ENCODE data around the gene MRPS15.

MRPS15 gene

DNA sequence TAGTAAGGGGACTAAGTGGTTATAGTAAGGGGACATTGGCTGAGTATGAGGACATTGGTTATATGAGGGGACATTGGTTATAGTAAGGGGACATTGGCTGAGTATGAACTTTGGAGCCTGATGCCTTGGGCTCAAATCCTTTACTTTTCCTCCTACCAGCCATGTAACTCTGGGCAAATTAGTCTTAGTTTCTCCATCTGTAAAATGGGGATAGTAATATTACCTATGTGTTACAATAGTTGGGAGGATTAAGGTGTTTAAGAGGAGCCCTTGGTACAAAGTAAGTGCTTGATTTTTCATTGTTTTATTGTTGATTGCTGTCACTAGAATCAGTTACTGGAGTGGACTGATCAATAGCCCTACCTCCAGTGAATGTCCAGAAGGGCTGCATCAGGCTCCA lies 16.7 kb downstream of the MRPS15 start:
- H3K4me3 ChIP-seq (replicated peaks; ENCODE audit: low read depth, low read length), result no peak overlapping the region
- TF ChIP-seq, protein P1, sequence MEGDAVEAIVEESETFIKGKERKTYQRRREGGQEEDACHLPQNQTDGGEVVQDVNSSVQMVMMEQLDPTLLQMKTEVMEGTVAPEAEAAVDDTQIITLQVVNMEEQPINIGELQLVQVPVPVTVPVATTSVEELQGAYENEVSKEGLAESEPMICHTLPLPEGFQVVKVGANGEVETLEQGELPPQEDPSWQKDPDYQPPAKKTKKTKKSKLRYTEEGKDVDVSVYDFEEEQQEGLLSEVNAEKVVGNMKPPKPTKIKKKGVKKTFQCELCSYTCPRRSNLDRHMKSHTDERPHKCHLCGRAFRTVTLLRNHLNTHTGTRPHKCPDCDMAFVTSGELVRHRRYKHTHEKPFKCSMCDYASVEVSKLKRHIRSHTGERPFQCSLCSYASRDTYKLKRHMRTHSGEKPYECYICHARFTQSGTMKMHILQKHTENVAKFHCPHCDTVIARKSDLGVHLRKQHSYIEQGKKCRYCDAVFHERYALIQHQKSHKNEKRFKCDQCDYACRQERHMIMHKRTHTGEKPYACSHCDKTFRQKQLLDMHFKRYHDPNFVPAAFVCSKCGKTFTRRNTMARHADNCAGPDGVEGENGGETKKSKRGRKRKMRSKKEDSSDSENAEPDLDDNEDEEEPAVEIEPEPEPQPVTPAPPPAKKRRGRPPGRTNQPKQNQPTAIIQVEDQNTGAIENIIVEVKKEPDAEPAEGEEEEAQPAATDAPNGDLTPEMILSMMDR (IDR thresholded peaks at IDR 0.05; ENCODE audit: low read length, missing control alignments), result no peak
- no peak for DNase-seq (ENCODE audit: low read depth)

- no peak overlapping the region for H3K4me3 ChIP-seq (replicated peaks; ENCODE audit: low read depth, low read length)
- no peak for DNase-seq (ENCODE audit: low read depth)
- TF ChIP-seq, protein P1 (IDR thresholded peaks at IDR 0.05; ENCODE audit: low read length, missing control alignments), result no peak
These were observed 17.4 kb downstream of the MRPS15 start for GRCh38 chr1:36446746-36447145.

GRCh38 chr1:36446271-36446670 lies 17.9 kb downstream of the MRPS15 start:
- no peak for DNase-seq (ENCODE audit: low read depth)
- TF ChIP-seq, protein P1 (IDR thresholded peaks at IDR 0.05; ENCODE audit: low read length, missing control alignments), result no peak
- no peak overlapping the region for H3K4me3 ChIP-seq (replicated peaks; ENCODE audit: low read depth, low read length)

- no peak for DNase-seq (ENCODE audit: low read depth)
- TF ChIP-seq, protein P1 (IDR thresholded peaks at IDR 0.05; ENCODE audit: low read length, missing control alignments), result no peak
- no peak overlapping the region for H3K4me3 ChIP-seq (replicated peaks; ENCODE audit: low read depth, low read length)
These were observed 20.9 kb downstream of the MRPS15 start for GRCh38 chr1:36443297-36443696.

- no peak overlapping the region for H3K4me3 ChIP-seq (replicated peaks; ENCODE audit: low read depth, low read length)
- TF ChIP-seq, protein P1 (IDR thresholded peaks at IDR 0.05; ENCODE audit: low read length, missing control alignments), result no peak
- DNase-seq (ENCODE audit: low read depth), result no peak
These were observed 21.8 kb downstream of the MRPS15 start for GRCh38 chr1:36442337-36442736.

DNA sequence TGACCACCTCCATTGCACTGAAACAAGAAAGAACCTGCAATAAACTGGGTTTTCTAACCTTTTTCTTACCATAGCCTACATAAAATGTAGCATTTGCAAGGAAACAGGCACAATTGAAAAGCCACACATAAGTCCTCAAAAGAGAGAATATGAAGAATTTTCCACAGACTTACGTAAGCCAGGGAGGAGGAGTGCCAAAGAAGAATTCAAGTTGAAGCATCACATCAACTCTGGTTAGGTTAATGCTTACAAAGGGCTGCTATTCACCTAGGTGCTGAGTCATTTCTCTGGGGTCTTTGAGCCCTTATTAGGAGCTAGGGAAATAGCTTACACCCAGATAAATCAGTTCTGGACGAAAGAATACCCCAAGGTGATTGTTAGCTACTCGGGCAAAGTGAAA lies 23.5 kb downstream of the MRPS15 start:
- TF ChIP-seq, protein P1 (IDR thresholded peaks at IDR 0.05; ENCODE audit: low read length, missing control alignments), result no peak
- DNase-seq (ENCODE audit: low read depth), result no peak
- no peak overlapping the region for H3K4me3 ChIP-seq (replicated peaks; ENCODE audit: low read depth, low read length)

DNA sequence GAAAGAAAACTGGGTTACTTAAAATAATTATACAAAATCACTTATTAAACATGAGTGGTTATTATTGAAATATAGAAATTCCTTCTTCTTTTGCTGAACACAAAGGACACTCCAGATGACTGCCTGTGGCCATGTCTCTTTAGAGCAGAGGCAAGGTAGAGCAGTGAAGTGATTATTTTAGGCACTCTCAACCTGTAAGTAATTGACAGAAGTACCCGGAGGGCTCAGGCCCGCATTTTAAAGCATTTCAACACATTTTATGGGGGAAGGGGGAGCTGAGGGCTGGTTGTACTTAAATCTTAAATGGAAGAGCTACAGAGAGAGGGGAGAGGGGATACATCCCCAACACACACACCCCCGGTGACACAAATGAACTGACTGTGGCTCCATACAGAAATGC lies 24.1 kb downstream of the MRPS15 start:
- H3K4me3 ChIP-seq (replicated peaks; ENCODE audit: low read depth, low read length), result no peak overlapping the region
- TF ChIP-seq, protein P1 (IDR thresholded peaks at IDR 0.05; ENCODE audit: low read length, missing control alignments), result no peak
- no peak for DNase-seq (ENCODE audit: low read depth)

All from fibroblast of pulmonary artery (primary cell).